Muscle layer of colon (tissue), 2 donors: ENCODE data around the gene STARD13.

Experiments used
- H3K27ac ChIP-seq: one replicate; pipeline ENCODE4 v1.7.0; 2013; ENCODE audit warnings: low read depth, mild to moderate bottlenecking, low read length, moderate library complexity
- H3K27me3 ChIP-seq, 2 donors: one replicate each; pipeline ENCODE4 v1.7.0; 2013; ENCODE audit warnings: low read length in 2 of 2, mild to moderate bottlenecking in 2 of 2; ENCODE audit not compliant: insufficient read depth in 2 of 2, control insufficient read depth in 1 of 2
- H3K36me3 ChIP-seq: one replicate; pipeline ENCODE4 v1.7.0; 2013; ENCODE audit warnings: mild to moderate bottlenecking, low read length; ENCODE audit not compliant: insufficient read depth
- H3K4me1 ChIP-seq: one replicate; pipeline ENCODE4 v1.7.0; 2013; ENCODE audit warnings: mild to moderate bottlenecking, low read length; ENCODE audit not compliant: insufficient read depth
- H3K4me3 ChIP-seq, 2 donors: one replicate each; pipeline ENCODE4 v1.7.0; 2013; ENCODE audit warnings: low read length in 2 of 2, low read depth in 1 of 2, mild to moderate bottlenecking in 1 of 2, moderate library complexity in 1 of 2
- H3K9ac ChIP-seq: one replicate; pipeline ENCODE4 v1.7.0; 2013; ENCODE audit warnings: low read length
- H3K9me3 ChIP-seq: one replicate; pipeline ENCODE4 v1.7.0; 2013; ENCODE audit warnings: mild to moderate bottlenecking, low read length
- donor health status: abdominal sarcoma.
- donor health status: Adenocarcinoma of cecum.

Gene STARD13

GRCh38 chr13:33204130-33204927 lies 81.2 kb downstream of the STARD13 start:
- Histone ChIP-seq H3K27me3 (no peaks in the 10 kb centered on the region), H3K36me3 (no peaks in the 10 kb centered on the region), H3K4me1 (peaks cover 70% of the 10 kb centered on the region), H3K27ac (peak overlapping the region; percentile 90), H3K9me3 (no peaks in the 10 kb centered on the region), H3K9ac (peak overlapping the region; percentile 42), H3K4me3 (peak overlapping the region; percentile 58 to 65)

DNA sequence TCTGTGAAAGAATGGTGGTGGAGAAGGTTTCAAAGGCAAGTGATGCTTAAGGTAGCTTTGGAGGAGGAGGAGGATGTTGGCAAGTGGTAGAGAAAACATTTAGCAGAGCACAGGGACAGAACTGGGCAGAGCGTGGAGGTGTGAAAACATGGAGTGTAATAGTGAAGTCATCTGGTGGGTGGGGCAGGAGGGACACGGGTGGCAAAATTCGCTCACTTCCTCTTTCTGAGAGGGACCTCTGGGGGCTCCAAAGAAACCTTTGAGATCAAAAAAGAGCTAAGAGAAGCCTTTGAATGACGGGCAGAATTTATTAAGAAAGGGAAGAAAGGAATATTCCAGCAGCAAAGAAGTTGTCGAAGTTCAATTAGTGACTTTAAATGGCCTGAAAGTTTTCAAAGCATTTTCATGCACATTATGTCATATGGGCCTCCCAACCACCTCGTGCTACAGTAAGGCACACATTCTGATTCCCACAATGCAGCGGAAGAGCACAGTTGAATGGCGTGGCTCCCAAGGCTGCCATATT lies 82.8 kb downstream of the STARD13 start:
- H3K4me1 ChIP-seq = peaks cover 70% of the 10 kb centered on the region
- H3K27me3 ChIP-seq = no peaks in the 10 kb centered on the region
- H3K9ac ChIP-seq = no peak overlapping the region
- no peak overlapping the region for H3K4me3 ChIP-seq
- H3K36me3 ChIP-seq = no peaks in the 10 kb centered on the region
- H3K27ac ChIP-seq = peak overlapping the region; percentile 90
- H3K9me3 ChIP-seq = no peaks in the 10 kb centered on the region

GRCh38 chr13:33201659-33202058 lies 83.9 kb downstream of the STARD13 start:
- Histone ChIP-seq H3K4me1 (peaks cover 66% of the 10 kb centered on the region), H3K9ac (no peak overlapping the region), H3K4me3 (no peak overlapping the region), H3K36me3 (no peaks in the 10 kb centered on the region), H3K27ac (no peak overlapping the region), H3K9me3 (no peaks in the 10 kb centered on the region), H3K27me3 (no peaks in the 10 kb centered on the region)

- peaks cover 73% of the 10 kb centered on the region for H3K4me1 ChIP-seq
- no peak overlapping the region for H3K9ac ChIP-seq
- no peaks in the 10 kb centered on the region for H3K9me3 ChIP-seq
- H3K4me3 ChIP-seq = peak overlapping the region in 1 of 2 donors; percentile 23
- H3K27me3 ChIP-seq = no peaks in the 10 kb centered on the region
- H3K27ac ChIP-seq = peak overlapping the region; percentile 28
- no peaks in the 10 kb centered on the region for H3K36me3 ChIP-seq
Measured at GRCh38 chr13:33199289-33199850, 86.2 kb downstream of the STARD13 start.

DNA sequence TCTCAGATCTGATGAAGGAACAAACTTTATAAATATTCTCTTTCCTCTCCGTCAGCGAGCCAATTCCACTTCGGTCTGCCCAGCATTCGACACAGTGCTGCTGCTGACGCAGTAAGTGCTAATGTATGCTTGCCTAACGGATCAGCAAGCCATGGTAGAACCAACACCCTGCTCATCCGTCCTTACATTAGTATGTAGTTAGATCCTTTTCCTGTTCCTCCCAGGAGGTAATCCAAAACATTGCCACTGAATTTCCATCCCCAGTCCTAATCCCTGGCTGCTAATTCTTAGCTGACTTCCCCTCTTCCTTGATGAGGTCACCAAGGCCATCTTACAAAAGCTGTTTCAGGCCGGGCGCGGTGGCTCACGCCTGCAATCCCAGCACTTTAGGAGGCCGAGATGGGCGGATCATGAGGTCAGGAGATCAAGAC lies 88.0 kb downstream of the STARD13 start:
- Histone ChIP-seq H3K36me3 (no peaks in the 10 kb centered on the region), H3K9ac (no peak overlapping the region), H3K9me3 (no peaks in the 10 kb centered on the region), H3K27me3 (no peaks in the 10 kb centered on the region), H3K4me1 (peaks cover 79% of the 10 kb centered on the region), H3K4me3 (no peak overlapping the region), H3K27ac (peak overlapping the region; percentile 43)

DNA sequence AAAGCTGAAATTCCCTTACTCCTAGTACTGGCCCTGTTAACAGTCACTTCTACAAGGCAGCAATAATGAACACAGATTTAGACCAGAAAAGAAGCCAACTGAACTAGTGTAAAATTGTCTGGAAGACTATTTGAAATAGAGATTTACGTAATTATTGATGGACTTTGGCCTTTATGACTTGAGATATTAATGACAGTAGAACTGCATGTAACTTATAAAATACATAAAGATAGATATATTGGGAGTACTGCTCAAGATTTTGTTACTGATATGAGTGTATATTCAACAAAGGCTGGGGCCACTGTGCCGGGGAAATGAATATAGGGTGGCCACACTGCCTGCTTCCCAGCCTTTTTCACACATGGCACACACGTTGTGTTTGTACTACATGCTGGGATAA lies 88.8 kb downstream of the STARD13 start:
- peaks cover 80% of the 10 kb centered on the region for H3K4me1 ChIP-seq
- H3K36me3 ChIP-seq = no peaks in the 10 kb centered on the region
- no peaks in the 10 kb centered on the region for H3K27me3 ChIP-seq
- peak overlapping the region; percentile 67 for H3K27ac ChIP-seq
- no peak overlapping the region for H3K4me3 ChIP-seq
- H3K9ac ChIP-seq = no peak overlapping the region
- H3K9me3 ChIP-seq = no peaks in the 10 kb centered on the region

- H3K27me3 ChIP-seq = no peaks in the 10 kb centered on the region
- H3K27ac ChIP-seq = peak overlapping the region; percentile 76
- H3K36me3 ChIP-seq = no peaks in the 10 kb centered on the region
- H3K9me3 ChIP-seq = no peaks in the 10 kb centered on the region
- peaks cover 83% of the 10 kb centered on the region for H3K4me1 ChIP-seq
- no peak overlapping the region for H3K9ac ChIP-seq
- peak overlapping the region in 1 of 2 donors; percentile 32 for H3K4me3 ChIP-seq
Measured at GRCh38 chr13:33195693-33196464, 89.7 kb downstream of the STARD13 start.

DNA sequence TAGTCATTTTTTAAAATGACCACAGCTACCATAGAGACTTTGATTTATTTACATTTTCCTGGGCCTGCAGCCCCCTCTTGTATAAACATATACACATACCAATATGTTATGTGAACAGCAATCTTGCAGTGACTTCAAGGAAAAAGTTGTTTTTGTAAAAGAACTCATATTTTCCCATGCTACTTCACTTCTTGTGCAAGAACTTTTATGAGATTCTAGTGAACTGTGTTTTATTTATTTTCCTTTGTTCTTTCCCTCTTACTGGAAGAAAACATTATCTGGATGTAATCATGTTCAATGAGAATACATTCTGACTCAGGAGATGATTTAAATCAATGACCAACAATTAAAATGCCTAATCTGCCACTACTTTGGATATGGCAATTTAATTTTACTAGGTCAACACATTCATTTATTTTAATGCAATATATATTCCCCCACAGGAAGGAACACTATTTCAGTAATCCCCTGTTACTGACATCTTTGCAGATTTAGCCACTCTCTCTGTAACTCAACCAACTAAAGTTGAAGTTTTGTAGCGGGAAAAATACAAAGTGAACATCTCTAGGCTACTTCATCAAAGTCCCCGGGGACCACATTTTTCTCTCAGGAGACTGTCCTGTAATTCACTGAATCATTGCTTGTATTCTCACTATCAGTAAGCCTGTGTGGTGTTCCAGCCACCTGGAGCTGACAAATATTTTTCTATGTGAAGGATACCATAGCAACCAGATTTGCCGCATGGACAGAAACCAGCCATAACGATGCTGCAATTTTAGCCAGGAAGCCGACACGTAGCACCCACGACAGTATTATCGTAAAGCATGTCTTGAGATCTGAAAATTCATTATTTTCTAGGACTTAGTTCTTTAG lies 90.5 kb downstream of the STARD13 start:
- Histone ChIP-seq H3K27ac (peak overlapping the region; percentile 76), H3K36me3 (no peaks in the 10 kb centered on the region), H3K4me1 (peaks cover 80% of the 10 kb centered on the region), H3K9me3 (no peaks in the 10 kb centered on the region), H3K4me3 (peak overlapping the region in 1 of 2 donors; percentile 32), H3K9ac (no peak overlapping the region), H3K27me3 (no peaks in the 10 kb centered on the region)

DNA sequence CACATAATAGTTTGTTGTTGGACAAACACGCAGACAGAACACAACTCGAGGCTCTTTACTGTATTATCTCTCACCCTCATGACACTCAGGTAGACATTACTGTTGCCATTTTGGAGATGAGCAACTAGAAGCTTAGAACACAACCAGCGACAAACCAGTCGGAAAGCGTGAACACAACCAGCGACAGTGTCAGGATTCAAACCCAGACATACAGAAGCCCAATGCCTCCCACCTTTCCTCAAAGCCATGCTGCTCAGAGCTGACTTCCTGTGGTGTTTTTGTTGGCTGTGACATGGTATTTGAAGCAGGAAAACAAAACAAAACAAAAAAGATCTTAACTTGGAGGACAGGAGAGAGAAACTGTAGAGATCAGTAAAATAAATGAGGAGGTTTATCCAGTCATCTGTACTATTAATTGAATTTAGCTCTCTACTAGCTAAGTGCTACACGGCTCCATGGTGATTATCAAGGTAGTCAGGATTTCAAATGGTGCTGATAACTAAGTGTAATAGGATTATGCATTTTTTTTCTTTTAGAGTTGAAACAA lies 92.1 kb downstream of the STARD13 start:
- no peaks in the 10 kb centered on the region for H3K27me3 ChIP-seq
- H3K9ac ChIP-seq = no peak overlapping the region
- peak overlapping the region; percentile 60 for H3K27ac ChIP-seq
- no peak overlapping the region for H3K4me3 ChIP-seq
- H3K36me3 ChIP-seq = no peaks in the 10 kb centered on the region
- H3K9me3 ChIP-seq = no peaks in the 10 kb centered on the region
- peaks cover 80% of the 10 kb centered on the region for H3K4me1 ChIP-seq

GRCh38 chr13:33191425-33192210 lies 93.9 kb downstream of the STARD13 start:
- Histone ChIP-seq H3K36me3 (no peaks in the 10 kb centered on the region), H3K27me3 (no peaks in the 10 kb centered on the region), H3K4me3 (no peak overlapping the region), H3K27ac (peak overlapping the region; percentile 75), H3K9ac (no peak overlapping the region), H3K9me3 (no peaks in the 10 kb centered on the region), H3K4me1 (peaks cover 77% of the 10 kb centered on the region)
